G401 (cell line): ENCODE measurements around the gene PCDHGB7. TPM values are rescaled to one million over a fixed set of nuclear protein-coding genes. Genes with fewer than 3 reads are reported as not detected.
"Not testable (repeated sequence)": the region's sequence is repeated elsewhere in the genome, so short reads cannot be mapped to it uniquely, and the experiment has no call there.

Experiments used
- DNase-seq: peaks from one replicate; pipeline ENCODE4 v3.0.0-alpha.2; 2015; ENCODE audit warnings: low spot score
- in situ Hi-C: cut with HindIII; loops from 2 replicates; pipeline ENCODE4 v1.10.0; 2016; ENCODE audit warnings: low sequenced_read_pairs, mixed read lengths
- total RNA-seq: library from RNA; depleted of rRNA; stranded (reverse); fragments of >200 nt; shearing (Covaris generic); gene quantifications from 2 replicates; pipeline ENCODE4 v1.2.3, GENCODE V29; 2014; rRNA removed

Gene PCDHGB7
- total RNA-seq: 0.68 TPM in 1 of 2 replicates, not detected in the other

- DNase-seq: peak; percentile 67
- in situ Hi-C loops: not testable (repeated sequence)
Observed at GRCh38 chr5:141417494-141418172, at the start of gene PCDHGB7. TSS of gene PCDHGB7 (plus strand) at chr5:141417677. CDS start at chr5:141417860, 183 bp downstream.

DNA sequence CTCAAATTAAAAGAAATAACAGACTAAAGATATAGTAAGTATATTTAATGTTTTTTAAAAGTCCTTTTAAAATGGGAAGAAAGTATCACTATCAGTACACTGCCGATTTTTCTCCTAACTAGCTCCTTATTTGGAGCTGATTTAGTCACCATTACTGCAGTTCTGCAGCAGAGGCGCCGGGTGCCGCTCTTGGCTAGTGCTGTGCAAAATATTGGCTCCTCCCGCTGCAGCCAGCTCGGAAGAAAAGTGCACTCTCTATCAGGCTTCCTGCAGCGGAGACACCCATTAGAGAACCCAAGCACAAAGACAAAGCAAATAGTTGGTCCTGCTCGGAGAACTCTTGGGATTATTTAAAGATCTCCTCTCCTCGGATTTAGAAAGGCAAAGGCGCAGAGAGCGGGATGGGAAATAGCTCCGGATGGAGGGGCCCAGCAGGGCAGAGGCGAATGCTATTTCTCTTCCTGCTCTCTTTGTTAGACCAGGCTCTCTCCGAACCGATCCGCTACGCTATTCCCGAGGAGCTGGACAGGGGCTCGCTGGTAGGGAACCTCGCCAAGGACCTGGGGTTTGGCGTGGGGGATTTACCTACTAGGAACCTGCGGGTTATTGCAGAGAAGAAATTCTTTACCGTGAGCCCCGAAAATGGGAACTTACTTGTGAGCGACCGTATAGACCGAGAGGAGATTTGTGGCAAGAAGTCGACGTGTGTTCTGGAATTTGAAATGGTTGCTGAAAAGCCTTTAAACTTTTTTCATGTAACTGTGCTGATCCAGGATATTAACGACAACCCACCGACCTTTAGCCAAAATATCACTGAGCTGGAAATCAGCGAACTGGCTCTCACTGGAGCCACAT, 47.3 kb upstream of the PCDHGB7 start, which contains the start of gene PCDHGB3:
Gene PCDHGB3, plus strand, starts transcription at position 249 of the 855 bp plus-strand sequence. Its CDS starts 153 bp downstream, at position 402.
- no peak for DNase-seq
- in situ Hi-C loops: no loop called here

GRCh38 chr5:141371572-141372475, 45.7 kb upstream of the PCDHGB7 start:
- in situ Hi-C loops: no loop called here
- no peak for DNase-seq

DNA sequence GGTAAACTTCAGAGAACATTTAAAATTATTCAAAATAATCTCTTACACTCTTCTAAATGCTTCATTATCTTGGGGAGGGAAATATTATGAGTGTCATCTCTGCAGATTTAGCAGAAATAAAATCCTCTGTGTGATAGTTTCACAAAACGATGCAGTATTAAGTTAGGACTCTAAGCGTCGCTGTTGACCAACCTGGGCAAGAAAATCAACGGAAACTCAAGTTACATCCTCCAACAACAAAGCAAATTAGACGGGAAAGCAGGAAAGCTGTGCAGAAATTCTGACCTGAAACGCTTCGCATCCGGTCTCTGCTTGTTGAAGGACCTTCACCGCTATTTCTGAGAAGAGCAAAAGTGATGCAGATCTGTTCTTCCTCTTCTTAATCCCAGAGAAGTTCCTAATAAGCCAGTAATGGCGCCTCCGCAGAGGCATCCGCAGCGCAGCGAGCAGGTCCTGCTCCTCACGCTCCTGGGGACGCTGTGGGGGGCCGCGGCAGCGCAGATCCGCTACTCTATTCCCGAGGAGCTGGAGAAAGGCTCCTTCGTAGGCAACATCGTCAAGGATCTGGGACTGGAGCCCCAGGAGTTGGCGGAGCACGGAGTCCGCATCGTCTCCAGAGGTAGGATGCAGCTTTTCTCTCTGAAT, 43.7 kb upstream of the PCDHGB7 start, which contains the start of gene PCDHGA6:
Gene PCDHGA6, plus strand, starts transcription at position 219 of the 645 bp plus-strand sequence. Its CDS starts 193 bp downstream, at position 412.
- peak; percentile 45 for DNase-seq
- in situ Hi-C loops: no loop called here

GRCh38 chr5:141374627-141375026, 42.9 kb upstream of the PCDHGB7 start:
- DNase-seq: no peak
- in situ Hi-C loops: no loop called here

DNA sequence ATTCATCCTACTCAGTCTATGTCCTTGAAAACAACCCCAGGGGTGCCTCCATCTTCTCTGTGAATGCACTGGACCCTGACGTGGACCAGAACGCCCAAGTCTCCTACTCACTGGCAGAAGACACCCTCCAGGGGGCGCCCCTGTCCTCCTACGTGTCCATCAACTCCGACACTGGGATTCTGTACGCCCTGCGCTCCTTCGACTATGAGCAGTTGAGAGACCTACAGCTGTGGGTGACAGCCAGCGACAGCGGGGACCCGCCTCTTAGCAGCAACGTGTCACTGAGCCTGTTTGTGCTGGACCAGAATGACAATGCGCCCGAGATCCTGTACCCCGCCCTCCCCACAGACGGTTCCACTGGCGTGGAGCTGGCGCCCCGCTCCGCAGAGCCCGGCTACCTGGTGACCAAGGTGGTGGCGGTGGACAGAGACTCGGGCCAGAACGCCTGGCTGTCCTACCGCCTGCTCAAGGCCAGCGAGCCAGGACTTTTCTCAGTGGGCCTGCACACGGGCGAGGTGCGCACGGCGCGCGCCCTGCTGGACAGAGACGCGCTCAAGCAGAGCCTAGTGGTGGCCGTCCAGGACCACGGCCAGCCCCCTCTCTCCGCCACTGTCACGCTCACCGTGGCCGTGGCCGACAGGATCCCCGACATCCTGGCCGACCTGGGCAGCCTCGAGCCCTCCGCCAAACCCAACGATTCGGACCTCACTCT, 41.9 kb upstream of the PCDHGB7 start:
- DNase-seq, in situ Hi-C loops: not testable (repeated sequence)

- no peak for DNase-seq
- in situ Hi-C loops: no loop called here
Observed at GRCh38 chr5:141382469-141383294, 34.8 kb upstream of the PCDHGB7 start, which contains the start of gene PCDHGA7. TSS of gene PCDHGA7 (plus strand) at chr5:141382742. CDS start at chr5:141382900, 158 bp downstream.

DNA sequence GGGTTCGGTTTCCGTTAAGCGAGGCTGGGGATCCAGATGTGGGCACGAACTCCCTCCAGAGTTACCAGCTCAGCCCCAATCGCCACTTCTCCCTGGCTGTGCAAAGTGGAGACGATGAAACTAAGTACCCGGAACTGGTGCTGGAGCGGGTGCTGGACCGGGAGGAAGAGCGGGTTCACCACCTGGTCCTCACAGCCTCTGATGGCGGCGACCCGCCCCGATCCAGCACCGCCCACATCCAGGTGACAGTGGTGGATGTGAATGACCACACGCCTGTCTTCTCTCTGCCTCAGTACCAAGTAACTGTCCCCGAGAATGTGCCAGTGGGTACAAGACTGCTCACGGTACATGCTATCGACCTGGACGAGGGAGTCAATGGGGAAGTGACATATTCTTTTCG, 34.1 kb upstream of the PCDHGB7 start:
- in situ Hi-C loops: no loop called here
- DNase-seq: no peak

DNA sequence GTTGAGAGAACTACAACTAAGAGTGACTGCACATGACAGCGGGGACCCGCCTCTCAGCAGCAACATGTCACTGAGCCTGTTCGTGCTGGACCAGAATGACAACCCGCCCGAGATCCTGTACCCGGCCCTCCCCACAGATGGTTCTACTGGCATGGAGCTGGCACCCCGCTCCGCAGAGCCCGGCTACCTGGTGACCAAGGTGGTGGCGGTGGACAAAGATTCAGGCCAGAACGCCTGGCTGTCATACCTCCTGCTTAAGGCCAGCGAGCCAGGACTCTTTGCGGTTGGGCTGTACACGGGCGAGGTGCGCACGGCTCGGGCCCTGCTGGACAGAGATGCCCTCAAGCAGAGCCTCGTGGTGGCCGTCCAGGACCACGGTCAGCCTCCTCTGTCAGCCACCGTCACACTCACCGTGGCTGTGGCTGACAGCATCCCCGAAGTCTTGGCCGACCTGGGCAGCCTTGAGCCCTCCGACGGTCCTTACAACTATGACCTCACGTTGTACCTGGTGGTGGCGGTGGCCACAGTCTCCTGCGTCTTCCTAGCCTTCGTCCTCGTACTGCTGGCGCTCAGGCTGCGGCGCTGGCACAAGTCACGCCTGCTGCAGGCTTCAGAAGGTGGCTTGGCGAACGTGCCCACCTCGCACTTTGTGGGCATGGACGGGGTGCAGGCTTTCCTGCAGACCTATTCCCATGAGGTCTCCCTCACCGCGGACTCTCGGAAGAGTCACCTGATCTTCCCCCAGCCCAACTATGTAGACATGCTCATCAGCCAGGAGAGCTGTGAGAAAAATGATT, 32.8 kb upstream of the PCDHGB7 start:
- in situ Hi-C loops: no loop called here
- no peak for DNase-seq

DNA sequence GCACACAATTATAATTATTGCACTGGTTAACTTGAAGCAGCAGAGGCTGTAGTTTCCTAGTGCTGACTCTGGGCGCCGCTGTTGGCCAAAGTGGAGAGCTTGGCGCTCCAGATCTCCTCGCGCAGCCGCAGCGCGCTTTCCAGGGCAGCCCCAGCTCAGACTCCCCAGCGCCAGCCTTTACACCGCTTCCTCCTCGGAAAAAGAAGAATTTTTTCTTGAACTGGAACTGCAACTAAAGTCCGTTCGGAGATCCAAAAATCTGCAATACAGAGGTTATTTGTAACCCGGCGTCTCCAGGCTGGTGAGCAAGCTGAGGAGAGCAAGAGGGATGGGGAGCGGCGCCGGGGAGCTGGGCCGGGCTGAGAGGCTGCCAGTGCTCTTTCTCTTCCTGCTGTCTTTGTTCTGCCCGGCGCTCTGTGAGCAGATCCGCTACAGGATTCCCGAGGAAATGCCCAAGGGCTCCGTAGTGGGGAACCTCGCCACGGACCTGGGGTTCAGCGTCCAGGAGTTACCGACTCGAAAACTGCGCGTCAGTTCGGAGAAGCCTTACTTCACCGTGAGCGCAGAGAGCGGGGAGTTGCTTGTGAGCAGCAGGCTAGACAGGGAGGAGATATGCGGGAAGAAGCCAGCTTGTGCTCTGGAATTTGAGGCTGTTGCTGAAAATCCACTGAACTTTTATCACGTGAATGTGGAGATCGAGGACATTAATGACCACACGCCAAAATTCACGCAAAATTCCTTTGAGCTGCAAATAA, 29.7 kb upstream of the PCDHGB7 start, which contains the start of gene PCDHGB4:
Gene PCDHGB4, plus strand, starts transcription at position 142 of the 755 bp plus-strand sequence. Its CDS starts 187 bp downstream, at position 329.
- in situ Hi-C loops: not testable (repeated sequence)

DNA sequence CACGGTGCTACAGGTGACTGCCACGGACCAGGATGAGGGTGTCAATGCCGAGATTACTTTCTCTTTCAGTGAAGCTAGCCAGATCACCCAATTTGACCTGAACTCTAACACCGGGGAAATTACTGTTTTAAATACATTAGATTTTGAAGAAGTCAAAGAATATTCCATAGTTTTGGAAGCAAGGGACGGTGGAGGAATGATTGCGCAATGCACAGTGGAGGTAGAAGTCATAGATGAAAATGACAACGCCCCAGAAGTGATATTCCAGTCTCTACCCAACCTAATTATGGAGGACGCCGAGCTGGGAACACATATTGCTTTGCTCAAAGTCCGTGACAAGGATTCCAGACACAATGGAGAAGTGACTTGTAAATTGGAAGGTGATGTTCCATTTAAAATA, 28.8 kb upstream of the PCDHGB7 start:
- no peak for DNase-seq
- in situ Hi-C loops: no loop called here

More for the DNA sequence above, 29.7 kb upstream of the PCDHGB7 start, which contains the start of gene PCDHGB4:
- not testable (repeated sequence) for DNase-seq

- in situ Hi-C loops: no loop called here
- no peak for DNase-seq
Observed at GRCh38 chr5:141389153-141390042, 28.1 kb upstream of the PCDHGB7 start.

DNA sequence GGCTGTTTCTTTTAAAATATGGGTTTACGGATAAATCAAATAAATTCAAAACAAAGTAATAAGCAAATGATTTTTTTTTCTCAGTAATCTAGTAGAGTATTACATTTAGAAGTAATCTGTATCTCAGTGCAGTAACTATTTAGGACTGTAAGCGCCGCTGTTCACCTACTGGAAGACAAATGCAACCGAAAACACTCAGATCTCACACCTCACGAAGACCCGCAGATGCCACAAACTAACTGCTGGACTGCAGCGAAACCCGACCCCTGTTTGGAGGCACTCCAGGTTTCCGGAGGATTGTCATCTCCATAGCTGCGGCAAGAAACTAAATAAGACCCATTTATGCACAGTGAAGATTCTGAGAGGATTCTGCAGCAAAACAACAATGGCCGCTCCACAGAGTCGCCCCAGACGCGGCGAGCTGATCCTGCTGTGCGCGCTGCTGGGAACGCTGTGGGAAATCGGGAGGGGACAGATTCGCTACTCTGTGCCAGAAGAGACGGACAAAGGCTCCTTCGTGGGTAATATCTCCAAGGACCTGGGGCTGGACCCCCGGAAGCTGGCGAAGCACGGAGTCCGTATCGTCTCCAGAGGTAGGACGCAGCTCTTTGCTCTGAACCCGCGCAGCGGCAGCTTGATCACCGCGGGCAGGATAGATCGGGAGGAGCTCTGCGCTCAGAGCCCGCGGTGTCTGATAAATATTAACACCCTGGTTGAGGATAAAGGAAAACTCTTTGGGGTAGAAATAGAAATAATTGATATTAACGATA, 24.9 kb upstream of the PCDHGB7 start, which contains the start of gene PCDHGA8:
Gene PCDHGA8, plus strand, starts transcription at position 205 of the 770 bp plus-strand sequence. Its CDS starts 181 bp downstream, at position 386.
- DNase-seq: no peak
- in situ Hi-C loops: no loop called here

GRCh38 chr5:141393267-141393666, 24.2 kb upstream of the PCDHGB7 start:
- in situ Hi-C loops: no loop called here
- DNase-seq: no peak
